K562 (cell line): ENCODE measurements around the gene UTP4. TPM values are rescaled to one million over a fixed set of nuclear protein-coding genes. Genes with fewer than 3 reads are reported as not detected.

Experiments used
- AFF1 ChIP-seq, 2 experiments: fragments of 450-650 bp; IDR thresholded peaks; 2 replicates each; pipeline ENCODE4 v1.6.1; 2018; ENCODE audit warnings: mild to moderate bottlenecking in 2 of 2, low read depth in 1 of 2; ENCODE audit not compliant: partially characterized antibody in 2 of 2
- ARNT ChIP-seq, 2 experiments: fragments of 450-650 bp; IDR thresholded peaks; 2 replicates each; pipeline ENCODE4 v1.6.1; 2016; ENCODE audit warnings: mild to moderate bottlenecking in 1 of 2
- ELF2 ChIP-seq: fragments of 250-450 bp; sonication (Bioruptor Pico); IDR thresholded peaks from 2 replicates; pipeline ENCODE4 v1.5.0; 2021; ENCODE audit warnings: mild to moderate bottlenecking
- ETV5 ChIP-seq: sonication (generic); formaldehyde crosslinking; IDR thresholded peaks from 2 replicates; pipeline ENCODE4 v1.4.0; 2020; ENCODE audit warnings: low read depth, mild to moderate bottlenecking, missing genetic modification reagents
- FIP1L1 ChIP-seq: fragments of 200-400 bp; formaldehyde crosslinking; IDR thresholded peaks from 2 replicates; pipeline ENCODE4 v1.6.1; 2018; ENCODE audit warnings: mild to moderate bottlenecking, low read depth, low read length; ENCODE audit not compliant: poor library complexity, severe bottlenecking
- HSF4 ChIP-seq: fragments of 250-450 bp; sonication (Bioruptor Pico); IDR thresholded peaks from 2 replicates; pipeline ENCODE4 v2.1.2; 2022; ENCODE audit warnings: mild to moderate bottlenecking, moderate library complexity, borderline replicate concordance
- KLF13 ChIP-seq: fragments of 450-650 bp; IDR thresholded peaks from 2 replicates; pipeline ENCODE4 v1.6.1; 2016; ENCODE audit warnings: missing genetic modification characterization, low read depth, mild to moderate bottlenecking, missing compliant biosample characterization, moderate library complexity, borderline replicate concordance
- MXD1 ChIP-seq: fragments of 250-450 bp; sonication (Bioruptor Pico); IDR thresholded peaks from 2 replicates; pipeline ENCODE4 v1.8.0; 2021; ENCODE audit warnings: borderline replicate concordance, mild to moderate bottlenecking, moderate library complexity; ENCODE audit not compliant: poor library complexity, severe bottlenecking
- NRF1 ChIP-seq, 2 experiments: fragments of 450-650 bp; IDR thresholded peaks in 1 of 2; conservative IDR thresholded peaks in 1 of 2; 2 replicates each; pipeline ENCODE4 v1.6.1; 2014; ENCODE audit warnings: mild to moderate bottlenecking in 2 of 2
- POLR2B ChIP-seq: fragments of 450-650 bp; IDR thresholded peaks from 2 replicates; pipeline ENCODE4 v1.6.1; 2018; ENCODE audit warnings: low read depth; ENCODE audit not compliant: partially characterized antibody
- STAG1 ChIP-seq: sonication (generic); formaldehyde crosslinking; IDR thresholded peaks from 2 replicates; pipeline ENCODE4 v1.5.0; 2020; ENCODE audit warnings: missing genetic modification reagents, borderline replicate concordance
- STAT5A ChIP-seq: IDR thresholded peaks from 2 replicates; pipeline ENCODE4 v1.6.1; 2012; ENCODE audit warnings: low read length, inconsistent platforms, borderline replicate concordance
- TFAM ChIP-seq: fragments of 250-450 bp; sonication (Bioruptor Pico); conservative IDR thresholded peaks from 2 replicates; pipeline ENCODE4 v1.5.0; 2021; ENCODE audit warnings: mild to moderate bottlenecking, moderate library complexity
- TRIM28 ChIP-seq: fragments of 450-650 bp; IDR thresholded peaks from 2 replicates; pipeline ENCODE4 v1.6.1; 2017
- ZNF282 ChIP-seq: sonication (generic); formaldehyde crosslinking; IDR thresholded peaks from 2 replicates; pipeline ENCODE4 v1.8.1; 2023; ENCODE audit warnings: missing genetic modification reagents
- ZNF445 ChIP-seq: fragments of 250-450 bp; sonication (Bioruptor Pico); IDR thresholded peaks from 2 replicates; pipeline ENCODE4 v1.4.0; 2020; ENCODE audit warnings: low read depth, mild to moderate bottlenecking, moderate library complexity
- ZNF717 ChIP-seq: fragments of 250-450 bp; sonication (Bioruptor Pico); IDR thresholded peaks from 2 replicates; pipeline ENCODE4 v1.5.0; 2021
- polyA plus RNA-seq, 8 experiments: library from polyadenylated mRNA; depleted of rRNA in 4 of 8; stranded (reverse) in 5 of 8; unstranded in 3 of 8; fragments of >200 nt; fragmentation: Nextera tagmentation in 2 of 8; fragmentation: Illumina TruSeq in 1 of 8; extraction: Ambion mirVana in 2 of 8; extraction: Trizol in 1 of 8; gene quantifications; 2 replicates each; pipeline versions ENCODE4 v1.2.1 to v1.2.3, GENCODE V29; 2011 to 2014; ENCODE audit warnings: inconsistent platforms in 1 of 8, missing spikeins in 1 of 8
- total RNA-seq, 7 experiments: library from RNA; depleted of rRNA in 6 of 7; stranded (reverse); fragments of >200 nt in 6 of 7; fragmentation: Illumina TruSeq in 2 of 7; extraction: Trizol in 2 of 7; gene quantifications; 2 replicates each; pipeline versions ENCODE4 v1.2.1 to v1.2.3, GENCODE V29; 2011 to 2021; ENCODE audit warnings: low replicate concordance in 1 of 7
- TF ChIP-seq, protein P1 (sequence below): fragments of 250-450 bp; sonication (Bioruptor Pico); IDR thresholded peaks from 2 replicates; pipeline ENCODE4 v1.4.0; 2020; ENCODE audit warnings: mild to moderate bottlenecking, moderate library complexity
- TF ChIP-seq, protein P2 (sequence below): fragments of 450-650 bp; IDR thresholded peaks from 2 replicates; pipeline ENCODE4 v1.6.1; 2014; ENCODE audit warnings: low read depth, mild to moderate bottlenecking, moderate library complexity, borderline replicate concordance

UTP4 gene
- total and polyA plus RNA-seq, 9 of the 15 experiments (the other 6 are each of a cell fraction or from before 2014, with no cell fraction given): 46.1 to 203 (median 145) TPM

DNA sequence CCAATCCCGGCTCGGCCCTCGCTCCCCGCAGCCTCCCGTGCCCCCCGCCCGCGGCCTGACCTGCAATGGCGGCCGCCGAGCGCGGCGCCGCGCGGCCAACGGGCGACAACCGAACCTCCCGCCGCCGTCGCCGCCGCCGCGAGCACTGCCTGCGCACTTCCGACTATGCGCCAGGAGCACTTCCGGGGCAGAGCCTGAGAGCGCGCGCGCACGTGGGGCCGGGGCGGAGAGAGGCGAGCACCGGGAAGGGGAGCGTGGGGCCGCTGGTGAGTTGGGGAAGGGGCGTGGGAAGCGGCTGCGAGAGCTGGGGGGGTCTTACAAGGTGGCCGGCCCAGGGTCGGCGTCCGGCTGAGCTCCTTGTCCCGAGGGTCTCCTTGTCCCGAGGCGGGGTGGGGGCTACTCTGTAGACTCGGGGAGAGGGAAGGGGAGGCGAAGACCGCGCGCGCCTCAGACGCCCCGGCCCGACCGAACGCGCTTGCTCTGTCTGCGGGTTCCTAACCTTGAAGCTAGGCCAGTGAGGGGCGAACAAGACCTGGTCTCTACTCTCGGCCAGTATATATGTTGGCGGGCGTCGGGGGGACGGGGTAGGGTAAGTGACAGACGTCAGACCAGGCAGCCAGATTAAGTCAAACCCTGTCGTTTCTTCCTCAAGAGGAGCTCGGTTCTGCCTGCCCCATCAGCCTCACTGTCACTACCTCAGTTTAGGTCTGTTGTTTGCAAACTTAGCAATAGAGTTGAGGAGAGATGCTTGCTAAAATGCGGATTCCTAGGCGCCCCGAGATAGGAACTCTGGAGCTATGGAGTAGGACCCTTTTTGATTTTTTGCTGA lies at the start of gene UTP4, which contains the start of gene CHTF8 (continued):
- TF ChIP-seq STAT5A (no peak), ZNF717 (no peak), ELF2 (CRISPR knock-in tag) (peak; percentile 57; the same call in 1 of the 2 replicates), KLF13 (tag) (no peak), ARNT (IDR thresholded peaks at IDR 0.05) (no peak), ZNF445 (CRISPR knock-in tag) (no peak), FIP1L1 (peak; percentile 24), STAG1 (CRISPR knock-in tag) (no peak), POLR2B (peak; percentile 14), NRF1 (conservative IDR thresholded peaks at IDR 0.05 in 1 of 2, IDR thresholded peaks at IDR 0.05 in 1 of 2) (peak; percentile 87 to 89), AFF1 (IDR thresholded peaks at IDR 0.05; ENCODE audit: low read depth in 1 of 2, partially characterized antibody in 2 of 2) (no peak), ZNF282 (CRISPR knock-in tag) (0 out of 2 replicates have a peak, but pooled peaks have one; percentile 23), TFAM (no peak), HSF4 (CRISPR knock-in tag) (no peak), MXD1 (CRISPR knock-in tag) (peak; percentile 97), TRIM28 (no peak), ETV5 (no peak)
- TF ChIP-seq, protein P1, sequence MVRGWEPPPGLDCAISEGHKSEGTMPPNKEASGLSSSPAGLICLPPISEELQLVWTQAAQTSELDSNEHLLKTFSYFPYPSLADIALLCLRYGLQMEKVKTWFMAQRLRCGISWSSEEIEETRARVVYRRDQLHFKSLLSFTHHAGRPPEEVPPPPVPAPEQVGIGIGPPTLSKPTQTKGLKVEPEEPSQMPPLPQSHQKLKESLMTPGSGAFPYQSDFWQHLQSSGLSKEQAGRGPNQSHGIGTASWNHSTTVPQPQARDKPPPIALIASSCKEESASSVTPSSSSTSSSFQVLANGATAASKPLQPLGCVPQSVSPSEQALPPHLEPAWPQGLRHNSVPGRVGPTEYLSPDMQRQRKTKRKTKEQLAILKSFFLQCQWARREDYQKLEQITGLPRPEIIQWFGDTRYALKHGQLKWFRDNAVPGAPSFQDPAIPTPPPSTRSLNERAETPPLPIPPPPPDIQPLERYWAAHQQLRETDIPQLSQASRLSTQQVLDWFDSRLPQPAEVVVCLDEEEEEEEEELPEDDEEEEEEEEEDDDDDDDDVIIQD (CRISPR knock-in tag): 0 out of 2 replicates have a peak, but pooled peaks have one; percentile 27
- TF ChIP-seq, protein P2, sequence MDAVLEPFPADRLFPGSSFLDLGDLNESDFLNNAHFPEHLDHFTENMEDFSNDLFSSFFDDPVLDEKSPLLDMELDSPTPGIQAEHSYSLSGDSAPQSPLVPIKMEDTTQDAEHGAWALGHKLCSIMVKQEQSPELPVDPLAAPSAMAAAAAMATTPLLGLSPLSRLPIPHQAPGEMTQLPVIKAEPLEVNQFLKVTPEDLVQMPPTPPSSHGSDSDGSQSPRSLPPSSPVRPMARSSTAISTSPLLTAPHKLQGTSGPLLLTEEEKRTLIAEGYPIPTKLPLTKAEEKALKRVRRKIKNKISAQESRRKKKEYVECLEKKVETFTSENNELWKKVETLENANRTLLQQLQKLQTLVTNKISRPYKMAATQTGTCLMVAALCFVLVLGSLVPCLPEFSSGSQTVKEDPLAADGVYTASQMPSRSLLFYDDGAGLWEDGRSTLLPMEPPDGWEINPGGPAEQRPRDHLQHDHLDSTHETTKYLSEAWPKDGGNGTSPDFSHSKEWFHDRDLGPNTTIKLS: peak; percentile 60; the same call in 1 of the 2 replicates
